Stimulated activated CD8-positive, alpha-beta memory T cell treated with anti-CD3 and anti-CD28 coated beads, Interleukin-12 subunit alpha, Interleukin-12 subunit beta, amount 100 ng/mL, for 24 hours (primary cell): ENCODE measurements around the gene TMEM91.
A peak's percentile ranks its signal among the peaks of the same experiment; 100 is the strongest.
"Not testable (repeated sequence)": the region's sequence is repeated elsewhere in the genome, so short reads cannot be mapped to it uniquely, and the experiment has no call there.

Experiments
- DNase-seq: peaks from one replicate; pipeline ENCODE4 v3.0.0-alpha.2; 2020; ENCODE audit errors: extremely low read depth

The TMEM91 gene

GRCh38 chr19:41353466-41354342, 22.6 kb upstream of the TMEM91 start, which contains the start of gene TGFB1:
TGFB1 (minus strand) TSS chr19:41353922; CDS start chr19:41353044, 878 bp downstream.
- DNase-seq, result peak; percentile 83

- no peak for DNase-seq
These were observed 21.9 kb upstream of the TMEM91 start for GRCh38 chr19:41354343-41354953.

- no peak for DNase-seq
These were observed 21.3 kb upstream of the TMEM91 start for GRCh38 chr19:41355035-41355434.

DNA sequence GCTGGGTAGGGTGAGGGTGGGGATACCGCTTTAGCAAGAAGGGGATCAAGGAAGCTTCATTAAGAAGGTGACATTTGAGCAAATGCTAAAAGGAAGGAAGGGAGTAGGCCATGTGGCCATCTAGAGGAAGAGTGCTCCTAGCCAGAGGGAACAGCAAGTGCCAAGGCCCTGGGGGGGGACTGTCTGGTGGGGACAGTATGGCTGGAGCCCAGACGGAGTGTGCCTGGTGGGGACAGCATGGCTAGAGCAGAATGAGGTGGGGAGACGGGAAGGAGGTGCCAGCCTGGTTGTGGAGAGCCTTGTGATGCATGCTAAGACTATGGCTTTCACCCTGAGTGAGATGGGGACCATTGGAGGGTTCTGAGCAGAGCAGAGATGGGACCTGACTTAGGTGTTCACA, 20.5 kb upstream of the TMEM91 start:
- DNase-seq, result no peak

DNA sequence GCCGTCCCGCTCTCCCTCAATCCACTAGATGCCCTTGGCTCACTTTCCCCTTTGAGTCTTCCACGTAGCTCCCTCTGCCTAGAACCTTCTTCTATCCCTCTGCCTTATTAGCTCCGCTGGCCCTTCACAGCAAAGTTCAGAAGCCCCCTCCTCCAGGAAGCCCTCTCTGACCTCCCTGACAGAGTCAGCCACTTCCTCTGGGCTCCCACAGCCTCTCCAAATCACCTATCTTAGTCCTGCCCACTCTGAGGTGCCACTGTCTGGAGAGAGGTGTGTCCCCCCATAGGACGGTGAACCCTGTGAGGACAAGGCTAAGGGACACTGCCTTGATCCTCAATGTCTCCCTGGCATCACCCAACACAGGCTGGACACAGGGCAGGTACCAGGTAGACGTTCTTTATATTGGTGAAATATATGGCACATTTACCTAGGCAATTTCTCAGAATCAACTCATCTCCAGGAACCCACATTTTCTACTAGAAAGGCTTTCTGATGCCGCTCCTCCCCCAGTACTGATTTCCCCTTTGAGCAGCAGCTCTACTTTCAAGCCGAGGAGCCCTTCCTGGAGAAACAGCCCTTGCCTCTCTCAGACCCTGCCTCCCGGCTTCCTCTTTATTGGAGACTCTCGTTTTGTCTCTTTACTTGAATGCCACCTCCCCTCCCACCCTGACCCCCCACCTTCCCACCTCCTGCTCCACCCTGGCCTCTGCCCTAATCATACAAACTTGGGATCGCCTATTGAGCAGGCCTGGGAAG, 19.2 kb upstream of the TMEM91 start:
- DNase-seq, result no peak

- no peak for DNase-seq
These were observed 18.6 kb upstream of the TMEM91 start for GRCh38 chr19:41357746-41358145.

- DNase-seq, result no peak
These were observed 16.6 kb upstream of the TMEM91 start for GRCh38 chr19:41359741-41360140.

GRCh38 chr19:41362143-41362847, 14.0 kb upstream of the TMEM91 start:
- no peak for DNase-seq

GRCh38 chr19:41363371-41363752, 13.0 kb upstream of the TMEM91 start:
- no peak for DNase-seq

- DNase-seq, result peak; percentile 93
These were observed 12.4 kb upstream of the TMEM91 start, which contains the start of gene B9D2 for GRCh38 chr19:41363753-41364523. B9D2 (minus strand) TSS chr19:41364149; CDS start chr19:41363519, 630 bp downstream.

- DNase-seq, result no peak
These were observed 11.6 kb upstream of the TMEM91 start for GRCh38 chr19:41364524-41365391.

- no peak for DNase-seq
These were observed 10.2 kb upstream of the TMEM91 start for GRCh38 chr19:41366089-41366488.

DNA sequence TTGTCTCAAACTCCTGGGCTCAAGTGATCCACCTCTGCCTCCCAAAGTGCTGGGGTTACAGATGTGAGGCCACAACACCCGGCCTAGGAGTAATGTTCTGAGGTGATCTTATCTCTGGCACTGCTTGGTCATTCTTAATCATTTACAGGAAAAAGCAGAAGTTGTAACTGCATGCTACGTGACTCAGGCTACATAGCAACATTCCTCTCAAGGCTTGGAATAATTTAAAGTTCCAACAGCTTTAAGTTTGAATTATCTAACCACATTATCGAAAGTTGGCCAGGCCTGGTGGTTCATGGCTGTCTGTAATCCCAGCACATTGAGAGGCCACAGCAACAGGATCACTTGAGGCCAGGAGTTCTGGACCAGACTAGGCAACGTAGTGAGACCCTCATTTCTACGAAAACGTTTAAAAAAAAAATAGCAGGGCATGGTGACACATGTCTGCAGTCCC, 8.5 kb upstream of the TMEM91 start:
- DNase-seq, result no peak

GRCh38 chr19:41369769-41370168, 6.6 kb upstream of the TMEM91 start:
- DNase-seq, result no peak

DNA sequence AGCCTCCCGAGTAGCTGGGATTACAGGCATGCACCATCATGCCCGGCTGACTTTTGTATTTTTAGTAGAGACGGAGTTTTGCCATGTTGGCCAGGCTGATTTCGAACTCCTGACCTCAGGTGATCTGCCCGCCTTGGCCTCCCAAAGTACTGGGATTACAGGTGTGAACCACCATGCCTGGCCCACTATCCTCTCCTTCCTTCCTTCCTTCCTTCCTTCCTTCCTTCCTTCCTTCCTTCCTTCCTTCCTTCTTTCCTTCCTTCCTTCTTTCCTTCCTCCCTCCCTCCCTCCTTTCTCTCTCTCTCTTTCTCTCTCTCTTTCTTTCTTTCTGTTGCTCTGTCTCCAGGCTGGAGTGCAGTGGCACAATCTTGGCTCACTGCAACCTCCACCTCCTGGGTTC, 5.2 kb upstream of the TMEM91 start:
- DNase-seq, result not testable (repeated sequence)

DNA sequence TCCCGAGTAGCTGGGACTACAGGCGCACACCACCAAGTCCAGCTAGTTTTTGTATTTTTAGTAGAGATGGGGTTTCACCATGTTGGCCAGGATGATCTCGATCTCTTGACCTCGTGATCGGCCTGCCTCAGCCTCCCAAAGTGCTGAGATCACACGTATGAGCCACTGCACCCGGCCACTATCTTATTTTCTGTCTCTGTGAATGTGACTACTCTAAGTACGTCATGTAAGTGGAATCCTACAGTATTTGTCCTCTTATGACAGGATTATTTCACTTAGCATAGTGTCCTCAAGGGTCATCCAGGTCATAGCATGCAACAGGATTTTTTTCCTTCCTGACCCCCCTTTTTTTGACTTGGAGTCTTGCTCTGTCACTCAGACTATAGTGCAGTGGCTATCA, 4.8 kb upstream of the TMEM91 start:
- DNase-seq, result no peak

DNA sequence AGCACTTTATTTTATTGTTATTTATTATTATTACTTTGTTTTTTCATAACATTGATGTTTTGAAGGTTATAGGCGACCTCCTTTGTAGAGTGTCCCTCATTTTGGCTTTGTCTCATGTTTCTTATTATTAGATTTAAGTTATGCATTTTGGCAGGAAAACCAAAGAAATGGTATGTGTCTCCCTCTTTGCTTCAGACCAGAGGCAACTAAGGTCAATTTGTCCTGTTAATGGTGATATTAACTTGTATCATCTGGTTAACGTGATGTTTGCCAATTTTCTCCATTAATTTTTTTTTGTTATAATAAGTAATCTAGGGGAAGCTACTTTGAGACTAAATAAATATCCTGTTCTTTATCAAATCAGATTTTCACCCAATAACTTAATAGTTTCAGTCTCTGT, 3.8 kb upstream of the TMEM91 start:
- no peak for DNase-seq

GRCh38 chr19:41373993-41374392, 2.3 kb upstream of the TMEM91 start:
- DNase-seq, result no peak

GRCh38 chr19:41376998-41377365, 649 bp downstream of the TMEM91 start:
- no peak for DNase-seq
